ENCODE data around the gene GP1BA.

DNA sequence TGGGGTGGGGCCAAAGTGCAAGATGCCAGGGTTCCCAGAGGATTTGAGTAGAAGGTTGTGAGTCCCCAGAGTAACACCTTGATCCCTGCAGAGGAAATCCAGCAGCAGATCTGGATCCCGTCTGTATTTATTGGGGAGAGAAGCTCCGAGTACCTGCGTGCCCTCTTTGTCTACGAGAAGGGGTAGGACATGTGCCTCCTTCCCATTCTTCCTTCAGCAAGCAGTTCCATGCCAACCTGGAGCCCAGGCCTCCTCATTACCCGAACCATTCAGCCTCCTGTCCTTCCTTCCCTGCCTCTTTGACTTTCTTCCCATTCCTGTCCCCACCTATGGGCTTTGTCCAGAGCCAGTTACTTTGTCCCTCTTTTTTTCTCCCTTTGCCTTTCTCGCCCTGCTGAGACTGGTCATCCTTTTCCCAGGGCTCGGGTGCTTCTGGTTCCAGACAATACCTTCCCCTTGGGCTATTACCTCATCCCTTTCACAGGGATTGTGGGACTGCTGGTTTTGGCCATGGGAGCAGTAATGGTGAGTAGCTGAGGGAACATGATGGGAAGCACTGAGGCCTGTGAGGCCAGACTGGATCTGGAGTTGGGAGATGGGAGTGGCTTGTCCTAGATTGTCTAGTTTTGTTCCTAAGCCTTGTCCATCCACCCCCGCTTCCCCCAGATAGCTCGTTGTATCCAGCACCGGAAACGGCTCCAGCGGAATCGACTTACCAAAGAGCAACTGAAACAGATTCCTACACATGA lies 10.9 kb downstream of the GP1BA start:
- TF ChIP-seq, protein P1, sequence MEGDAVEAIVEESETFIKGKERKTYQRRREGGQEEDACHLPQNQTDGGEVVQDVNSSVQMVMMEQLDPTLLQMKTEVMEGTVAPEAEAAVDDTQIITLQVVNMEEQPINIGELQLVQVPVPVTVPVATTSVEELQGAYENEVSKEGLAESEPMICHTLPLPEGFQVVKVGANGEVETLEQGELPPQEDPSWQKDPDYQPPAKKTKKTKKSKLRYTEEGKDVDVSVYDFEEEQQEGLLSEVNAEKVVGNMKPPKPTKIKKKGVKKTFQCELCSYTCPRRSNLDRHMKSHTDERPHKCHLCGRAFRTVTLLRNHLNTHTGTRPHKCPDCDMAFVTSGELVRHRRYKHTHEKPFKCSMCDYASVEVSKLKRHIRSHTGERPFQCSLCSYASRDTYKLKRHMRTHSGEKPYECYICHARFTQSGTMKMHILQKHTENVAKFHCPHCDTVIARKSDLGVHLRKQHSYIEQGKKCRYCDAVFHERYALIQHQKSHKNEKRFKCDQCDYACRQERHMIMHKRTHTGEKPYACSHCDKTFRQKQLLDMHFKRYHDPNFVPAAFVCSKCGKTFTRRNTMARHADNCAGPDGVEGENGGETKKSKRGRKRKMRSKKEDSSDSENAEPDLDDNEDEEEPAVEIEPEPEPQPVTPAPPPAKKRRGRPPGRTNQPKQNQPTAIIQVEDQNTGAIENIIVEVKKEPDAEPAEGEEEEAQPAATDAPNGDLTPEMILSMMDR (IDR thresholded peaks at IDR 0.05; ENCODE audit: low read length) = no peak
- TF ChIP-seq EZH2 (IDR thresholded peaks at IDR 0.05; ENCODE audit: borderline replicate concordance, low read length) = no peak

Data from OCI-LY1 (cell line).